ENCODE data around the gene MYO7B. TPM values are rescaled to one million over a fixed set of nuclear protein-coding genes. Genes with fewer than 3 reads are reported as not detected.

Gene MYO7B
- total RNA-seq, 2 donors from 2014 or later, result not detected

DNA sequence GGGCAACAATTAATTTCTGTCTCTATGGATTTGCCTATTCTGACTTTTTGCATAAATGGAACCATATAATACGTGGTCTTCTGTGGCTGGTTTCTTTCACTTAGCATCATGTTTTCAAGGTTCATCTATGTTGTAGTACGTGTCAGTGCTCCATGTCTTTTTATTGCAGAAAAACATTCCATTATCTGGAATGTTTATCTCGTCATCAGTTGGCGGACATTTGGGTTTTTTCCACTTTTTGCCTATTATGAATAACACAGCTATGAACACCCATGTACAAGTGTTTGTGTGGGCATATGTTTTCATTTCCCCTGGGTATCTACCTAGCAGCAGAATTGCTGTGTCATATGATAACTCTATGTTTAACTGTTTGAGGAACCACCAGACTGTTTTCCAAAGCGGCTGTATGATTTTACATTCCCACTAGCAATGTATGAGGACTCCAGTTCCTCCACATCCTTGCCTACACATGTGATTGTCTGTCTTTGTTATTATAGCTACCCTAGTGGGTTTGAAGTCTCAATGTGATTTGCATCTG is 49.9 kb downstream of the MYO7B start:
- Mint-ChIP-seq H3K27me3 (peaks cover 4 to 7% of the 10 kb centered on the region in 2 donors), H3K9me3 (no peaks in the 10 kb centered on the region), H3K4me3 (no peak overlapping the region), H3K4me1 (ENCODE audit: low read depth in 2 of 2) (peaks cover 0 to 1% of the 10 kb centered on the region in 2 donors), H3K36me3 (no peaks in the 10 kb centered on the region), H3K27ac (no peak overlapping the region)
- ATAC-seq (no peak), DNase-seq (ENCODE audit: low spot score) (no peak)

DNA sequence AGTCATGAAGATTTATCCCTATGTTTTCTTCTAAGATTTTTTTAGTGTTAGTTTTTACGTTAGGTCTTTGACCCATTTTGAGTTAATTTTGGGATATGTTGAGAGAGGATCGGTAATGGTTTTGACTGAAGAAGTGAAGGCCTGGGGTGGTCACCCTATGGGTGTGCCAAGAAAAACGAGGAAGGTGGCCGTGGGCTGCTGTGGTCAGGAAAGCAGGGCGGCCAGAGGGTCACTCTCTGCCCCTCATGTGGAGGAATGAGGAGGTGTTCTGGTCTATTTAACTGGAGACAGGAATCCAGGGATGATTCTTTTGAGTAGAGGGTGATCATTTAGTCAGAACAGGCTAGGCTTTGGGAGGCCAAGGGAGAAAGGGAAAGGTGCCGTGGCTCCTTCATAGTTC is 50.7 kb downstream of the MYO7B start:
- H3K27me3 Mint-ChIP-seq, result peaks cover 4 to 7% of the 10 kb centered on the region in 2 donors
- DNase-seq (ENCODE audit: low spot score) (no peak), ATAC-seq (no peak)
- H3K27ac Mint-ChIP-seq, result no peak overlapping the region
- H3K4me3 Mint-ChIP-seq, result no peak overlapping the region
- no peaks in the 10 kb centered on the region for H3K9me3 Mint-ChIP-seq
- H3K4me1 Mint-ChIP-seq (ENCODE audit: low read depth in 2 of 2), result no peaks in the 10 kb centered on the region
- H3K36me3 Mint-ChIP-seq, result no peaks in the 10 kb centered on the region

DNA sequence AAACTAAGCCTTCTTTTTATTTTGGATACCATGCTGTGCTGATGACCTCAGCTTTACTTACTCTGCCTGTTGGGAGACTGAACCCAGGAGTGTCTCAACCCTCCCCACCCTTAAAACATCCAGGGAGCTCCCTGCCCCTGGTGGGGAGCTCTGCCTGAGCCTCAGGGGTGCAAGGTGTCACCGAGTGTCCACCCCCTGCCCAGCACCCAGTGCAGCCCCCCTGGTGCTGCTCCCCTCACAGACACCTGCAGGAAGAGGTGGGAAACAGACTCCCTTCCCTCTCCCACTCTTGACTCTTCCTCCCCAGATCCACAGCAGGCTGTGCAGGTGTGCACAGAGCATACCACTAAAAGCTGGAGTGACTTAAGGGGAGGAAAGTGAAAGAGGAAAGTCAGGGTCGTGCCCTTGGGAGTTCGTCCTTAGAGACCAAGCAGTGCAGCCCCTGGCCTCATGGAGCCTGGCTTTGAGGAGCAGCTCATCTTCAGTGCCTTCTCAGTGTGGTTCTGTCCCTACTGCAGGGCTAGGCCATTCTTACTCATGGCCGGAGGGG is 51.3 kb downstream of the MYO7B start:
- H3K27ac Mint-ChIP-seq, result no peak overlapping the region
- no peaks in the 10 kb centered on the region for H3K4me1 Mint-ChIP-seq (ENCODE audit: low read depth in 2 of 2)
- H3K36me3 Mint-ChIP-seq, result no peaks in the 10 kb centered on the region
- ATAC-seq (no peak), DNase-seq (ENCODE audit: low spot score) (no peak)
- H3K9me3 Mint-ChIP-seq, result no peaks in the 10 kb centered on the region
- H3K27me3 Mint-ChIP-seq, result peaks cover 4 to 7% of the 10 kb centered on the region in 2 donors
- H3K4me3 Mint-ChIP-seq, result no peak overlapping the region

DNA sequence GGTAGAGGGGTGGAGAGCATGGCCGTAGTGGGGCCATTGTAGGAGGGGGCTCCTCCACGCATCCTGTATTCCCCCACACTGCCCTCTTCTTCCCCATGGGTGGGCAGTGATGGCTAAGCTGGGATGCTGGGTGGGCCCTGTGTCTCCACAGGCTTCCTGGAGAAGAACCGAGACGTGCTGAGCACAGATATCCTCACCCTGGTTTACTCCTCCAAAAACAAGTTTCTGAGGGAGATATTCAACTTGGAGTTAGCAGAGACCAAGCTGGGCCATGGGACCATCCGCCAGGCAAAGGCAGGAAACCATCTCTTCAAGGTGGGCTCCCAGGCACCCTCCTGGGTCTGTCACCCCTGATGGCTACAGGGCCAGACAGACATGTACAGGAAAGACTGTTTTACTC is 52.8 kb downstream of the MYO7B start:
- Mint-ChIP-seq H3K4me1 (ENCODE audit: low read depth in 2 of 2) (no peaks in the 10 kb centered on the region), H3K9me3 (no peaks in the 10 kb centered on the region), H3K27ac (no peak overlapping the region), H3K27me3 (peaks cover 4 to 7% of the 10 kb centered on the region in 2 donors), H3K36me3 (no peaks in the 10 kb centered on the region), H3K4me3 (no peak overlapping the region)
- ATAC-seq (no peak), DNase-seq (ENCODE audit: low spot score) (peak; percentile 44)

DNA sequence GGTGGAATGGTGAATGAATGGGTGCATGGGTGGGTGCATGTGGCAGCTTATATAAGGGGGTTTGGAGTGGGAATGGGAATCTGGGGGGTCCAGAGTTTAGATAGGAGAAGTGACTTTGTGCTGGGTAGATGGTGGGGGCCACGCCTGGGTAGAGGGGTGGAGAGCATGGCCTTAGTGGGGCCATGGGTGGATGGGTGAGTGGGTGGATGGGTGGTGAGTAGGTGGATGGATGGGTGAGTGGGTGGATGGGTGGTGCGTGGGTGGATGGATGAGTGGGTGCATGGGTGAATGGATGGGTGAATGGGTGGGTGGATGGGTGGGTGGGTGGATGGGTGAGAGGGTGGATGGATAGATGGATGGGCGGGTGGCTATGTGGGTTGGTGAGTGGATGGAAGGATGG is 53.9 kb downstream of the MYO7B start:
- no peaks in the 10 kb centered on the region for H3K36me3 Mint-ChIP-seq
- peak; percentile 44 for DNase-seq (ENCODE audit: low spot score)
- peaks cover 4 to 7% of the 10 kb centered on the region in 2 donors for H3K27me3 Mint-ChIP-seq
- ATAC-seq, result no peak
- no peak overlapping the region for H3K27ac Mint-ChIP-seq
- no peaks in the 10 kb centered on the region for H3K4me1 Mint-ChIP-seq (ENCODE audit: low read depth in 2 of 2)
- no peak overlapping the region for H3K4me3 Mint-ChIP-seq
- no peaks in the 10 kb centered on the region for H3K9me3 Mint-ChIP-seq

DNA sequence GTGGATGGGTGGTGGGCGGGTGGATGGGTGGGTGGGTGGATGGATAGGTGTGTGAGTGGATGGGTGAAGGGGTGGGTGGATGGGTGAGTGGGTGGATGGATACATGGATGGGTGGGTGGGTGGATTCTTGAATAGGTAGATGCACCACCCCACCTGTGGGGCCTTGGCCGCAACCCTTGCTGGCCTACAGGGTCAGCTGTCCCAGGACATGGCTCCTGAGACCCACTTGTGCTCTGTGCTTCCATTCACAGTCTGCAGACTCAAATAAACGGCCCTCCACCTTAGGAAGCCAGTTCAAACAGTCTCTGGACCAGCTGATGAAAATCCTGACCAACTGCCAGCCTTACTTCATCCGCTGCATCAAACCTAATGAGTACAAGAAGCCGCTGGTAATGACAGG is 54.4 kb downstream of the MYO7B start:
- Mint-ChIP-seq H3K4me3 (no peak overlapping the region), H3K27me3 (peaks cover 4 to 7% of the 10 kb centered on the region in 2 donors), H3K36me3 (no peaks in the 10 kb centered on the region), H3K4me1 (ENCODE audit: low read depth in 2 of 2) (no peaks in the 10 kb centered on the region), H3K27ac (no peak overlapping the region), H3K9me3 (no peaks in the 10 kb centered on the region)
- ATAC-seq (no peak), DNase-seq (ENCODE audit: low spot score) (peak; percentile 38)

DNA sequence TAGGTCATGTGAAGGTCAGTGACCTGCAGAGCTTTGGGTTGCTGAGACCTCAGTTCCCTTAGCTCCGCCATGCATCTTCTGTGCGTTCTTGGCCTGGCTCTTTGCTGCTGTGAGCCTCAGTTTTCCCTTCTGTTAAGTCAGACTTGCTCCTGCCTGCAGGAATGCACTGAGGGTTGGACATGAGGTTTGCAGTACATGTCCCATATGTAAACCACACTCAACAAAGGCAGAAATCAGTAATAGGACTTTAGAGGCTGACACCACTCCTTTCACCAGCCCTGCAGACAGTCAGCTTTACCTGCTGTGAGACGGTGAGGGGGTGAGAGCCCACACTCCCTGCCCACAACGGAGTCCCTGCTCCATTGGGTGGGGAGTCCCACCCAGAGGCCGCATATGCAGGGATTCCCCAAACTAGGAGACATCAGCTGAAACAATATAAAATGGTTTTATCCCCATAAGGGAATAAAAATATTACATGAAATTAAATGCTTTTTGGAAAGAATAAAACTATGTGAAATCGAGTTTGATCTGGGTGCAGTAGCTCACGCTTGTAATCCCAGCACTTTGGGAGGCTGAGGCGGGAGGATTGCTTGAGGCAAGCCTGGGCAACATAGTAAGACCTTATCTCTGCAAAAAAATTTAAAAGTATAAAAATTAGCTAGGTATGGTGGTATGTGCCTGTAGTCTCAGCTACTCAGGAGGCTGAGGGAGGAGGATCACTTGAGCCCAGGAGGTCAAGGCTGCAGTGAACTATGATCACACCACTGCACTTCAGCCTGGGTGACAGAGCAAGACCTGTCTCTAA is 55.1 kb downstream of the MYO7B start:
- Mint-ChIP-seq H3K27ac (no peak overlapping the region), H3K4me3 (no peak overlapping the region), H3K27me3 (peaks cover 6 to 10% of the 10 kb centered on the region in 2 donors), H3K4me1 (ENCODE audit: low read depth in 2 of 2) (no peaks in the 10 kb centered on the region), H3K36me3 (no peaks in the 10 kb centered on the region), H3K9me3 (no peaks in the 10 kb centered on the region)
- ATAC-seq, result no peak
- peak; percentile 31 for DNase-seq (ENCODE audit: low spot score)

DNA sequence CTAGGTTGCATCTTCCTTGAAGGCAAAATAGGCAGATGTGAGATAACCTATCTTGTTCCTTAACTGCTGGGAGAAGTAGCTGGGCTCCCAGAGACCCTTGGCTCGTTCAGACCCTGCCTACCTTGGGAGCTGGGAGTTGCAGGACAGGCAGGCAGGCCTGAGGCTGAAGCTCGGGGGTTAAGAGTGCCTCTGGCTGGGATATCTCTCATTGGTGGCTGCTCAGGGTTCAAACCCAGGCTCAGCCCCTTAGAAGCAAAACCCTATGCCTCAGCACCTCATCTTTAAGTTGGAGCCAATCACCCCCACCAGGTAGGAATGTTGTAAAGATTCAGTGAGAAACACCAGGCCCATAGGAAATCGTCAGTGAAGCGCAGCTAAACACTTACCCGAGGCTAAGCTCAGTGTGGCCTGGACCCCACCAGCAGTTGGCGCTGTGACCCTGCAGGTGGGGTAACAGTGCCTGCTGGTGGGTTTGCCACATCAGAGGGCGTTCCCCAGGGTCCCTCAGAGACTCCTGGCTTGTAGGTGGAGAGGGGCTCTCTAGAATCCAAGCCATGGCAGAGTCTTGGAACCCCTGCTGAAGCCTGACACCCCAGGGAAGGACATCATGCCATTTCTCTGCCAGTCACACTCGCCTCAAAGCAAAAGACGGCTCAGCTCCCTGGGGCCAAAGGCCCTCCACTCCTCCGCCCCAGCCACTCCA is 55.9 kb downstream of the MYO7B start:
- Mint-ChIP-seq H3K4me1 (ENCODE audit: low read depth in 2 of 2) (no peaks in the 10 kb centered on the region), H3K27ac (no peak overlapping the region), H3K9me3 (no peaks in the 10 kb centered on the region), H3K36me3 (no peaks in the 10 kb centered on the region), H3K4me3 (no peak overlapping the region), H3K27me3 (peaks cover 2 to 8% of the 10 kb centered on the region in 2 donors)
- ATAC-seq (peak; percentile 60), DNase-seq (ENCODE audit: low spot score) (peak; percentile 57)

DNA sequence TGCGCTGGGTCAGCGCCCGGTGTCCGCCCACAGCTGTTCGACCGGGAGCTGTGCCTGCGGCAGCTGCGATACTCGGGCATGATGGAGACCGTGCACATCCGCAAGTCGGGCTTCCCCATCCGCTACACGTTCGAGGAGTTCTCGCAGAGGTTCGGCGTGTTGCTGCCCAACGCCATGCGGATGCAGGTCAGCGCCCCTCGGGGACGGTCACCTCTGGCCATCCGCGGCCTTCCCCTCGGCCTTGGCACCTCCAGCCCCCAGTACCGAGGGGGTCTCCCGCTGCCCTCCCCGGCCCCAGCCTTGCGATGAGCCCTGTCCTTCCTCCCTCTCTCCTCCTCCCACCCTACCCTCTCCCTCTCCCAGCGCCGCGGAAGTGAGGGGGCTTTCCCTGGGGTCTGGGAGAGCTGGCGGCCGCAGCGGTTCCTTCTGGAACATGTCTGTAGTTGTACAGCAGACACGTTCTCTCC is 57.3 kb downstream of the MYO7B start:
- H3K4me3 Mint-ChIP-seq, result no peak overlapping the region
- no peak overlapping the region for H3K27ac Mint-ChIP-seq
- ATAC-seq, result peak in 1 of 2 donors; percentile 11
- no peaks in the 10 kb centered on the region for H3K4me1 Mint-ChIP-seq (ENCODE audit: low read depth in 2 of 2)
- H3K36me3 Mint-ChIP-seq, result no peaks in the 10 kb centered on the region
- no peaks in the 10 kb centered on the region for H3K9me3 Mint-ChIP-seq
- H3K27me3 Mint-ChIP-seq, result peaks cover 2 to 8% of the 10 kb centered on the region in 2 donors
- peak; percentile 47 for DNase-seq (ENCODE audit: low spot score)

DNA sequence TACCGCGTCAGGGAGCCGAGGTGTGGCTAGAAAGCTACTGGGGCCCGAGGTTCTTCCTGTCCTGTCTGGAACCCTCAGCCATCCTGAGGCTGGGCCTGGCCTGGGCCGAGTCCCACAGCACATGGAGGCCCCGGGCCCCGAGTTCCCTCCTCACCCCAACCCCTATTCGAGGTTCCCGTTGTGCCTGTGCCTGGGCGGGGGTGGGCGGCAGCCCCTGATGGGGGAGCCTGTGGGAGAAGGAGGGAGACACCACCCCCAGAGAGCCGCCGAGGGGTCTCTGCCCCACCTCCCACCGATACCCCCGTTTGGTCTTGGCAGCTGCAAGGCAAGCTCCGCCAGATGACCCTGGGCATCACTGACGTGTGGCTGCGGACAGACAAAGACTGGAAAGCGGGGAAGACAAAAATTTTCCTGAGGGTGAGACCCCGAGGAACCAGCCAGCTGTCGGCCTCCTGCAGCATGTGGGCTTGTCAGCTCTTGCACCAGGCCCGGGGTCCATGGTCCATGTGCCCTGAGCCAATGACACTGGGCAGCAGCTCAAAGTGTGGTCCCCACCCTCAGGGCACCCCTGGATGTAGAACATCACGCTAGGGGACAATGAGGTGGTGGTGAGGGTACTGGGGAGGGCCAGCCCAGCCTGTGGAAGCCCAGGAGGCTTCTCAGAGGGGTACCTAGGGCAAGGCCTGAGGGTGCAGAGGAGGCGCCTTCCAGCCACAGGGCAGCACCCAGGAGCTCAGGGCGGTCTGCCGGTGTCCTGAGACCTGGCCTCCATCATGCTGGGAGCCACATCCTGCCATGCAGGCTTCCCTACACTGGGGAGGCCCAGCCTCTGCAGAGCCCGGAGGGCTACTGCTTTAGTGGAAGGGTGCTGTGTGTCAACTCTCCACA is 58.0 kb downstream of the MYO7B start:
- ATAC-seq (peak; percentile 25 to 50), DNase-seq (ENCODE audit: low spot score) (peak; percentile 51)
- no peak overlapping the region for H3K27ac Mint-ChIP-seq
- H3K9me3 Mint-ChIP-seq, result no peaks in the 10 kb centered on the region
- H3K4me1 Mint-ChIP-seq (ENCODE audit: low read depth in 2 of 2), result no peaks in the 10 kb centered on the region
- no peak overlapping the region for H3K4me3 Mint-ChIP-seq
- no peaks in the 10 kb centered on the region for H3K36me3 Mint-ChIP-seq
- H3K27me3 Mint-ChIP-seq, result peaks cover 5 to 8% of the 10 kb centered on the region in 2 donors

DNA sequence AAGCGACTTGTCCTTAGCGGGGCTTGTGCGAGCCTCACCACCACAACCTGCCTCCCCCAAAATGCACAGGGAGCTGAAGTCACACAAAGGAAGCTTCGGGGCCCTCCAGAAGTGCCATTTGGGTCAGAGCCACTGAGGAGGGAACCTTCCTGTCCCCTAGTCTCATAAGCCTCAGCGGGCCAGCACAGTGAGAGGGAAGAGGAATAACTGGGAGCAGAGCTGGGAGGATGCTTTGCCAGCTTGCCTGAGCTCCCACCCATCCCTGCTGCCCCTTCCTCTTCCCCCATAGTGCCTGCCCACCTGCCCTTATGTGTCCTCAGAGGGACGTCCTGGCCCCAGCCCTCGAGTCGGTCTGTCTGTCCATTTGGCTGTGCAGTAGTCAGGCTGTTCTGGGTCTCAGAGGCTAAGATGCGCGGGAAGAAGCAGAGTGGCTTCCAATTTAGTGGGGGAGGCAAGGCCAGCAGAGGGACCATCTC is 58.7 kb downstream of the MYO7B start:
- Mint-ChIP-seq H3K27ac (no peak overlapping the region), H3K27me3 (peaks cover 5 to 14% of the 10 kb centered on the region in 2 donors), H3K4me1 (ENCODE audit: low read depth in 2 of 2) (no peaks in the 10 kb centered on the region), H3K9me3 (no peaks in the 10 kb centered on the region), H3K4me3 (no peak overlapping the region), H3K36me3 (no peaks in the 10 kb centered on the region)
- no peak for ATAC-seq
- no peak for DNase-seq (ENCODE audit: low spot score)

DNA sequence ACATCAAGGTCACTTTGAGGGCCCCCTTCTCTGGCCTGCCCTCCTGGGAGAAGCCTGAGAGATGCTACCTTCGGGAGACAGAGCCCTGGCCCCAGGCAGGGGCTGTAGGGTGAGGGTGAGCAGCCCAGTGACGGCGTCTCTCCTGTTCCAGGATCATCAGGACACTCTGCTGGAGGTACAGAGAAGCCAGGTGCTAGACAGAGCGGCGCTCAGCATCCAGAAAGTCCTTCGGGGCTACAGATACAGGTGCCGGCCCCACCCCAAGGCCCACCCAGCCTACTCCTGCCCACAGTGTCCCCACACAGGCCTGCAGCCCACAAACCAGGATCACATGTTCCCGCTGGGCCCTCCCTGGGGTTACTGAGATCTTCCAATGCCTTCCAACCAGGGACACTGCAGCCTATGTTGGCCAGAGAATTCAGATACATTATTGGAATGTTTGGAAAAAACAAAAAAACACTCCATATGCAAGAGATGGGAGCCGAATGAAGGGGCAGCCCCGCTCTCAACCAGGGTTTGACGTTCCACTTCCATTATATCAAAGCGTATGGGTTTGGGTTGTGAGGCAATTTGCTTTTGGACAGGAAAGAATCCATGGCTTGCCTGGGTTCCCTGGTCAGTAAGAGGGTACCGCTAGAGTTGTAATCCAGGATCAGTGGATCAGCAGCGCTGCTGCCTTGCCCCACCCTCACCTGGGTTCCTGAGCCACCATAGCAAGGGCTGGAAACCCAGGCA is 61.0 kb downstream of the MYO7B start:
- ATAC-seq, result peak in 1 of 2 donors; percentile 9
- H3K27me3 Mint-ChIP-seq, result peaks cover 12 to 22% of the 10 kb centered on the region in 2 donors

More for the DNA sequence above, 61.0 kb downstream of the MYO7B start:
- no peak overlapping the region for H3K27ac Mint-ChIP-seq
- H3K36me3 Mint-ChIP-seq, result no peaks in the 10 kb centered on the region
- H3K4me3 Mint-ChIP-seq, result no peak overlapping the region
- no peaks in the 10 kb centered on the region for H3K9me3 Mint-ChIP-seq
- peak; percentile 22 for DNase-seq (ENCODE audit: low spot score)
- no peaks in the 10 kb centered on the region for H3K4me1 Mint-ChIP-seq (ENCODE audit: low read depth in 2 of 2)
